ENCODE measurements around the gene BSN. TPM values are rescaled to one million over a fixed set of nuclear protein-coding genes. Genes with fewer than 3 reads are reported as not detected.

Gene BSN
- total and polyA plus RNA-seq, 12 donors = 0.06 to 1.4 (median 0.62) TPM

- Histone ChIP-seq H3K27ac (no peak overlapping the region), H3K36me3 (peaks cover 0 to 11% (median 0%) of the 10 kb centered on the region in 9 donors), H3K9me3 (no peaks in the 10 kb centered on the region), H3K4me3 (no peak overlapping the region), H3K4me1 (peaks cover 3 to 32% (median 19%) of the 10 kb centered on the region in 9 donors), H3K27me3 (no peaks in the 10 kb centered on the region)
- DNase-seq (no peak), ATAC-seq (no peak)
- no peak for TF ChIP-seq CTCF (IDR thresholded peaks at IDR 0.05)
- intact Hi-C loops (cut with DNase I) = no loop called here
- WGBS, 2 donors = 92 to 98% methylated on average over 1 of the region's 1 CpG
Measured at GRCh38 chr3:49649576-49649975, 95.3 kb downstream of the BSN start.

GRCh38 chr3:49650177-49650576 is 95.9 kb downstream of the BSN start:
- DNase-seq (no peak), ATAC-seq (no peak)
- TF ChIP-seq CTCF (IDR thresholded peaks at IDR 0.05) = no peak
- no peak overlapping the region for H3K27ac ChIP-seq
- H3K4me1 ChIP-seq = peaks cover 3 to 32% (median 19%) of the 10 kb centered on the region in 9 donors
- H3K9me3 ChIP-seq = no peaks in the 10 kb centered on the region
- peaks cover 0 to 11% (median 0%) of the 10 kb centered on the region in 9 donors for H3K36me3 ChIP-seq
- WGBS, 2 donors = 66 to 88% methylated on average over 1 of the region's 1 CpG
- H3K4me3 ChIP-seq = no peak overlapping the region
- no peaks in the 10 kb centered on the region for H3K27me3 ChIP-seq
- intact Hi-C loops (cut with DNase I) = loop anchor here in 1 of 10 donors (5.0 kb wide), 1 partner anchor 93 kb away; no protein-coding TSS in a partner anchor

- no peak for TF ChIP-seq CTCF (IDR thresholded peaks at IDR 0.05)
- Histone ChIP-seq H3K4me3 (no peak overlapping the region), H3K4me1 (peaks cover 3 to 32% (median 19%) of the 10 kb centered on the region in 9 donors), H3K27ac (no peak overlapping the region), H3K36me3 (peaks cover 0 to 11% (median 0%) of the 10 kb centered on the region in 9 donors), H3K9me3 (no peaks in the 10 kb centered on the region), H3K27me3 (no peaks in the 10 kb centered on the region)
- intact Hi-C loops (cut with DNase I) = loop anchor here in 1 of 10 donors (5.0 kb wide), 1 partner anchor 93 kb away; no protein-coding TSS in a partner anchor
- DNase-seq (no peak), ATAC-seq (no peak)
- 76 to 79% methylated on average over 8 of the region's 8 CpGs for WGBS, 2 donors
Measured at GRCh38 chr3:49650637-49651036, 96.4 kb downstream of the BSN start.

GRCh38 chr3:49652218-49652902 is 98.1 kb downstream of the BSN start:
- 90 to 91% methylated on average over 36 of the region's 36 CpGs for WGBS, 2 donors
- DNase-seq = no peak
- intact Hi-C loops (cut with DNase I) = loop anchor here in 1 of 10 donors (5.0 kb wide), 1 partner anchor 95 kb away; no protein-coding TSS in a partner anchor
- Histone ChIP-seq H3K27me3 (no peaks in the 10 kb centered on the region), H3K36me3 (peaks cover 0 to 11% (median 0%) of the 10 kb centered on the region in 9 donors), H3K9me3 (no peaks in the 10 kb centered on the region), H3K27ac (no peak overlapping the region), H3K4me1 (peaks cover 3 to 28% (median 15%) of the 10 kb centered on the region in 9 donors), H3K4me3 (no peak overlapping the region)
- no peak for ATAC-seq
- TF ChIP-seq CTCF (IDR thresholded peaks at IDR 0.05) = no peak

All from heart right ventricle (tissue), 16 donors.